Amniotic stem cell (primary cell): ENCODE measurements around the gene SLC7A14.

Source experiments
- DNase-seq: peaks from one replicate; lab custom pipeline; 2025; lab: John Stamatoyannopoulos, UW

The SLC7A14 gene

GRCh38 chr3:170585937-170586310, at the start of gene SLC7A14:
Gene SLC7A14 (minus strand): TSS chr3:170586075. CDS start chr3:170526936, 59,139 bp downstream.
- DNase-seq, result no peak

DNA sequence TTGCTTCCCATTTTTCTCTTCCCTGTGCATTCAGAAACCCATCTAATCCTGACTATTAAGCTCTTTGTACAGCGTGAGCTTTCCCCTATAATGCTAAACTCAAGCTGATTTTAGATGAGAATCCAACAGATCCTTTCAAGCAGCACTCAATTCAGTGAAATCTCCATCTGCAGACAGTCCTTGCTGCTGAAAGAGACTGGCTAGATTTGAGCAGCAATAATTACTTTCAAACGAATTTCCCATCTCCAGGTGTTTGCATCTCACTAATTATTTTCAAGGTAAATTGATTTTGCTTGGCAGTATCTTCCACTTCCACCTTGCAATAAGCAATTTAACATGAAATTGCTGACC, 49.5 kb upstream of the SLC7A14 start:
- DNase-seq, result no peak

GRCh38 chr3:170634663-170635384, 48.9 kb upstream of the SLC7A14 start:
- DNase-seq, result no peak

- DNase-seq, result no peak
These were observed 47.7 kb upstream of the SLC7A14 start for GRCh38 chr3:170633573-170633972.

GRCh38 chr3:170632780-170633179, 46.9 kb upstream of the SLC7A14 start:
- DNase-seq, result no peak

- no peak for DNase-seq
These were observed 46.0 kb upstream of the SLC7A14 start for GRCh38 chr3:170631755-170632488.

GRCh38 chr3:170623524-170623923, 37.6 kb upstream of the SLC7A14 start:
- no peak for DNase-seq

DNA sequence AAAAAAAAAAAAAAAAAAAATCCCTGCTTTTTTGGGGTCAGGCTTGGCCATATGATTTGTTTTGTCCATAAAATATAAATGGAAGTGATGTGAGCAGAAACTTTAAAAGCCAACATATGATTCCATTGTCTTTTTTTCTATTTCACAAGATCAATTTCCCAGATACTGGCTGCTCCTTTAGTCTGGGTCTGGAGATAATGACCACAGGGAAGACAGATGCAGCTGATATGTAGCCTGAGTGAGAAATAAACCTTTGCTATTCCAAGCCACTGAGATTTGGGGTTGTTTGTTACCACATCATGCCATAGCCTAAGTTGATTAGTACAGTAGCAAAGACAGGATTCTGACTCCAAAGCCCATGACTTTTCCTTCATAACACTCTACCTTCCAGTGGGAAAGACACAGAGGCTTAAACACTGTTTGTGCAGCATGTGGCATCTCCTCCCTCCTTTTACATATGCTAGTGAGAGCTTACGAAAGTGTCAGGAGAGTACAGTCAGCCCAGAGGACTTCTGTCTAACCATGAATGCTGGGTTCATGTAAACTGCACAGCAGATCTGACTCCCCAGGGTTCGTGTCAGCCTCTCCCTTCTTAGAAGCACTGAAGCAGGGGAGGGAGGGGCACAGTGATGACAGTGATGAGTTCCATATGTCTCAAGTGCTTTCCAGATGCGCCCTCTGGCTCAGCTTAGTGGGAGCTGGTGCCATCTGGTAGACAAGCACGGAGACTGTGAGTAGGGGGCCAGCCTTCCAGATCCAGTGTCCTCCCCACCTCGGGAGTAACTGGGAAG, 36.7 kb upstream of the SLC7A14 start:
- DNase-seq, result peak; percentile 57

DNA sequence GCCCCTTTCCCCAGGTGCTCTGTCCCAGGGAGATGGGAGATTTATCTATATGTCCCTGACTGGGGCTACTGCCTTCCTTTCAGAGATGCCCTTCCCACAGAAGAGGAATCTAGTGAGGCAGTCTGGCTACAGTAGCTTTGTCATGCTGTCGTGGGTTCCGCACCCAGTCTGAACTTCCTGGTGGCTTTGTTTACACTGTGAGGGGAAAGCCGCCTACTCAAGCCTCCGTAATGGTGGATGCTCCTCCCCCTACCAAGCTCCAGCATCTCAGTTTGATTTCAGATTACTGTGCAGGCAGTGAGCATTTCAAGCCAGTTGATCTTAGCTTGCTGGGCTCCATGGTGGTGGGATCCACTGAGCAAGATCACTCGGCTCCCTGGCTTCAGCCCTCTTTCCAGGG, 35.4 kb upstream of the SLC7A14 start:
- no peak for DNase-seq

DNA sequence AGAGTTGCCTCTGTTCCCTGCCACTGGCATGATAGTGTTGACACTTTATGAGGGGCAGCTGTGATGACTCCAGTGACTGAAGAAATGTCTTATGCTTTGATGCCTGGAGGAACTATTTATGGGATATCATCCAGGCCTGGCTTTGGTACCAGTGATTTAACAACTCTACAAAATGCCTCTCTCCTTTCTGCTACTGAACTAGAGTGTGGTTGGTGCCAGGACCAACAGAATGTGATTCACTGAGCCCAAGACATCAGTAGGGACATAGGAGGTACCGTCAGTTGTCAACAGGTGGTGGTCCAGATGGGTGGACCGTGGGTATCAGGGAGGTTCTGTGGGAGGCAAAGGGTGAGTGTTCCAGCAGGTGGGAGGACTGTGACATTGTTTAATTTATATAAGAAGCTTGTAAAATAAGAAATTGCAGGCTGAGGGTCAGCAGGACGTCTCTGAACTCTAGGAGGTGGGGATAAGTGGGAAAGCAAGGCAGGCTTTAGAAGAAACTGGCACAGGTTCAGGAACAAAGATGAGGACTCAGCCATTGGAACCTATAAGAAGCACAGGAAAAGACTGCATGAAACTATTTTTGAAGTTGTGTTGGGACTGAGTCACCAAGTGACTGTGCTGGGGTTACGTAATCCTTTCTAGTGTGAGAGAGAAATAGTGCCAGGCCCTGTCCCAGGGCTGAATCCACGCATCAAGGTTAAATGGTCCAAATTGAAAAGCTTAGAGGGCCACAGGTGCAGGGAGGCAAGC, 28.5 kb upstream of the SLC7A14 start:
- peak; percentile 18 for DNase-seq

GRCh38 chr3:170611751-170612150, 25.9 kb upstream of the SLC7A14 start:
- DNase-seq, result no peak

DNA sequence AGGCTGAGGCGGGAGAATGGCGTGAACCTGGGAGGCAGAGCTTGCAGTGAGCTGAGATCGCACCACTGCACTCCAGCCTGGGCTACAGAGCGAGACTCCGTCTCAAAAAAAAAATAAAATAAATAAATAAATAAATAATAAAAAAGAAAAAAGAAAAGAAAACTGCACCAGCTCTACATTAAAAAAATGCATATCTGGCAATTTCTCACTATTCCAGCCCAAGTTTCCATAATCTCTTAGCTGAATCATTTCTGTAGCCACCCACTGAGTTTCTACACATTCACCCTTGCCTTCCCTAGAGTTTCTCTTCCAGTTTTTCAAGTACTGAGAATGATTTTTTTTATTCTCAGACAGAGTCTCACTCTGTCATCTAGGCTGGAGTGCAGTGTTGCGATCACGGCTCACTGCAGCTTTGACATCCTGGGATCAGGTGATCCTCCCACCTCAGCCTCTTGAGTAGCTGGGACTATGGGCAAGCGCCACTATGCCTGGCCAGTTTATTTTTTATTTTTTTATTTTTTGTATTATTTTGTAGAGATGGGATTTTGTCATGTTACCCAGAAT, 24.5 kb upstream of the SLC7A14 start:
- DNase-seq, result no peak

DNA sequence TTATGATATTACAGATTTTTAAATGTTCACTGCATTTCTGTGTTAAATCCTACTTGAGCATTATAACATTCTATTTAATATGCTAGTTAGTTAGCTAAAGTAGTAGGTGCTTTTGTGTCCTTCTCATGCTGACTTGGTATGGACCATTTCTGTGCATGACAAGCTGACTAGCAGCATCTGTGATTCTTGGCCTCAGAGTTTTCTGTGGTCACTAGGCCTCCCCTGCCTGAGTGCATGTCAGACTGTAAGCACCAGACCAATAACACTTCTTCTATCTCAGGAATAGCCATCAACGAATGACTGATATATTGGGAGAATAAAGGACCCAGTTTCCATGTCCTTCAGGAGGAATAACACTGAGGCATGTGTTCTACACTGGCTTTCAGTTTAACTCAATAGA, 22.6 kb upstream of the SLC7A14 start:
- no peak for DNase-seq

DNA sequence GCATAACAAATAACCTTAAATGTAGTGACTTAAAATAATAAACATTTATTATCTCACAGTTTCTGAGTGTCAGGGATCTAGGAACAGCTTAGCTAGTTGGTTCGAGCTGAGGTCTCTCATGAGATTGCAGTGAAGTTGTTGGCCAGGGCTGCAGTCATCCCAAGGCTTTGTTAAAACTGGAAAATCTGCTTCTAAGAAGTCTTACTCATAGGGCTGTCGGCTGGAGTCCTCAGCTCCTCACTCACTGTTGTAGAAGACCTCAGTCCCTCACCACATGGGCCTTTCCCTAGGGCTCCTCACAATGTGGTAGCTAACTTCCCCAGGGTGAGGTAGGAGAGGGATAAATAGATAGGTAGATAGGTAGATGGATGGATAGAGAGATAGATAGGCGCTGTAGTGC, 20.8 kb upstream of the SLC7A14 start:
- DNase-seq, result no peak

DNA sequence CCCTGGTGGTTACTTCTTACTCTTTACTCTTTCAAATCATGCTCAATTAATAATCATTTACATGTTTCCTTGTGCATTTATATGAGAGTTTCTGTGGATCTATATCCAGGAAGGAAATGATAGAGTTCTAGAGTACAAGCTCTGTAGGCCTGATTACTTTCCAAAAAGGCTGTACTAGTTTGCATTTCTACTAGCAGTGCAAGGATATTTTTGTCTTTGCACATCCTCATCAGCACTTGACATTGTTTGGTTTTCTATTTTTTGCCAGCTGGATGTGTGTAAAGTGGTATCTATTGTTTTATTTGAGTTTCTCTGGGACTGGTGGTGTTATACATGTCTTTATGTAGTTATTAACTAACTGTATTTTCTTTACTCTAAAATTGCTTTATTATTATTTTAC, 19.6 kb upstream of the SLC7A14 start:
- no peak for DNase-seq

- DNase-seq, result no peak
These were observed 18.1 kb upstream of the SLC7A14 start for GRCh38 chr3:170603770-170604510.

DNA sequence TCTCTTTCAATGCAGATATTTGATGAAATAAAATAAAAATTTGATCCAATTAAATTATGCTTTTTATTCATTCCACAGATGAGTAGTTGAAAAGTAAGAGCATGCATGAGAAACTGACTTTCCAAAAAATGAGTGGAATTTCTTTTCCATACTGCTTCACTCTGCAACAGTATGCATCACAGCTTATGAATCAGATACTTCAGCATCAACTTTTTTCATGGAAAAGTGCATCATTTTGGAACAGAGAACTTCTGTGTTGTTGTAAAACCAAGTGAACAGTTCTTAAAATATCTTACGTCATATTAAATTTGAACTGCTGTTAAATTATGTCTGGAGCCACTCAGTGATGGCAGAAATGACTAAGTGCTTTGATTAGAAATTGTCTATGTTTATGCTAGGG, 16.7 kb upstream of the SLC7A14 start:
- DNase-seq, result no peak

GRCh38 chr3:170600005-170600624, 14.2 kb upstream of the SLC7A14 start:
- no peak for DNase-seq

- no peak for DNase-seq
These were observed 13.2 kb upstream of the SLC7A14 start for GRCh38 chr3:170599091-170599490.

- no peak for DNase-seq
These were observed 12.2 kb upstream of the SLC7A14 start for GRCh38 chr3:170598091-170598502.

DNA sequence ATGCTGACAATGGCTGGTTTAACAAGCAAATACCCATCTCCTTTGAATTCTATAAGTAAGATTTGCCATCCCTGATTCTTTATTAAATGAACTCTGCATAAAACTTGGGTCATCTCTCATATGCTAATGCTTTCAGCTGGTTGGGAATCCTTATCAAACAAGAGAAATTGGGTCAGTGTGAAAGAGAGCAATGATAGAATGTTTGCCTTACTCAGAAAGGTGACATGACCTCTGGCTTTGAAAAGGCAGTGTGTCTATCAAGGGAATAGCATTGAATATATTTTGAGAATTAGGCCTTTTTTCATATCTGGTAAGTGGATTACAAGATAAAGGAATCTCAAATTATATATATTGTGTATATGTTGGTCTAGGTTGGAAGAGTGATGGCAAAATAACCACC, 8.7 kb upstream of the SLC7A14 start:
- DNase-seq, result no peak
